ENCODE data around the gene TBC1D1. TPM values are rescaled to one million over a fixed set of nuclear protein-coding genes. Genes with fewer than 3 reads are reported as not detected.

Gene TBC1D1
- total RNA-seq, 1 donor from 2014 or later: 54.5 TPM

- no peaks in the 10 kb centered on the region for H3K9me3 Mint-ChIP-seq (ENCODE audit: unreplicated experiment)
- peaks cover 21% of the 10 kb centered on the region for H4K20me1 ChIP-seq (ENCODE audit: insufficient read depth, low read length)
- H3K9me3 ChIP-seq (ENCODE audit: insufficient read depth, low read depth, low read length): no peaks in the 10 kb centered on the region
- peak overlapping the region; percentile 1 for H3K27ac ChIP-seq (ENCODE audit: low read depth, low read length)
- peak overlapping the region; percentile 54 for H3K4me3 Mint-ChIP-seq (ENCODE audit: unreplicated experiment)
- no peaks in the 10 kb centered on the region for H3K27me3 Mint-ChIP-seq (ENCODE audit: low read depth, unreplicated experiment)
- H3K36me3 Mint-ChIP-seq (ENCODE audit: low read depth, unreplicated experiment): no peaks in the 10 kb centered on the region
- H3K4me2 ChIP-seq (ENCODE audit: low read length): peak overlapping the region; percentile 54
- H3K79me2 ChIP-seq (ENCODE audit: insufficient read depth, low read length): peaks cover 83% of the 10 kb centered on the region
- DNase-seq (ENCODE audit: low read depth) (peak; percentile 52), FAIRE-seq (peak; percentile 39)
- H3K4me3 ChIP-seq (ENCODE audit: insufficient read depth, low read depth, low read length): no peak overlapping the region
- peaks cover 23% of the 10 kb centered on the region for H3K4me1 ChIP-seq (ENCODE audit: insufficient read depth, low read length)
- H3K27ac Mint-ChIP-seq (ENCODE audit: unreplicated experiment): peak overlapping the region; percentile 7
- no peak overlapping the region for H3K9ac ChIP-seq (ENCODE audit: low read length)
- TF ChIP-seq CTCF (IDR thresholded peaks at IDR 0.05; ENCODE audit: insufficient read depth, low read depth, low read length) (no peak), EZH2 (IDR thresholded peaks at IDR 0.05; ENCODE audit: insufficient read depth, low read length) (no peak)
- no peaks in the 10 kb centered on the region for H3K27me3 ChIP-seq (ENCODE audit: insufficient read depth, low read length)
- no peak overlapping the region for H2AFZ ChIP-seq (ENCODE audit: low read depth, low read length)
- H3K4me1 Mint-ChIP-seq (ENCODE audit: low read depth, unreplicated experiment): peaks cover 25% of the 10 kb centered on the region
- H3K36me3 ChIP-seq (ENCODE audit: insufficient read depth, low read length): no peaks in the 10 kb centered on the region
Observed at GRCh38 chr4:37981844-37982720, 91.2 kb downstream of the TBC1D1 start.

GRCh38 chr4:37982736-37983135 is 91.9 kb downstream of the TBC1D1 start:
- Histone ChIP-seq H4K20me1 (ENCODE audit: insufficient read depth, low read length) (peaks cover 24% of the 10 kb centered on the region), H2AFZ (ENCODE audit: low read depth, low read length) (no peak overlapping the region), H3K9me3 (ENCODE audit: insufficient read depth, low read depth, low read length) (no peaks in the 10 kb centered on the region), H3K4me3 (ENCODE audit: insufficient read depth, low read depth, low read length) (no peak overlapping the region), H3K4me1 (ENCODE audit: insufficient read depth, low read length) (peaks cover 23% of the 10 kb centered on the region), H3K79me2 (ENCODE audit: insufficient read depth, low read length) (peaks cover 89% of the 10 kb centered on the region), H3K36me3 (ENCODE audit: insufficient read depth, low read length) (no peaks in the 10 kb centered on the region), H3K27ac (ENCODE audit: low read depth, low read length) (peak overlapping the region; percentile 1), H3K27me3 (ENCODE audit: insufficient read depth, low read length) (no peaks in the 10 kb centered on the region), H3K4me2 (ENCODE audit: low read length) (peak overlapping the region; percentile 54), H3K9ac (ENCODE audit: low read length) (no peak overlapping the region)
- no peak for TF ChIP-seq EZH2 (IDR thresholded peaks at IDR 0.05; ENCODE audit: insufficient read depth, low read length)
- no peak for TF ChIP-seq CTCF (IDR thresholded peaks at IDR 0.05; ENCODE audit: insufficient read depth, low read depth, low read length)
- FAIRE-seq (no peak), DNase-seq (ENCODE audit: low read depth) (no peak)
- no peaks in the 10 kb centered on the region for H3K27me3 Mint-ChIP-seq (ENCODE audit: low read depth, unreplicated experiment)
- H3K4me1 Mint-ChIP-seq (ENCODE audit: low read depth, unreplicated experiment): peaks cover 25% of the 10 kb centered on the region
- H3K27ac Mint-ChIP-seq (ENCODE audit: unreplicated experiment): no peak overlapping the region
- H3K4me3 Mint-ChIP-seq (ENCODE audit: unreplicated experiment): no peak overlapping the region
- no peaks in the 10 kb centered on the region for H3K36me3 Mint-ChIP-seq (ENCODE audit: low read depth, unreplicated experiment)
- H3K9me3 Mint-ChIP-seq (ENCODE audit: unreplicated experiment): no peaks in the 10 kb centered on the region

GRCh38 chr4:37983951-37984350 is 93.1 kb downstream of the TBC1D1 start:
- Mint-ChIP-seq H3K36me3 (ENCODE audit: low read depth, unreplicated experiment) (no peaks in the 10 kb centered on the region), H3K4me1 (ENCODE audit: low read depth, unreplicated experiment) (peaks cover 23% of the 10 kb centered on the region), H3K9me3 (ENCODE audit: unreplicated experiment) (no peaks in the 10 kb centered on the region), H3K27me3 (ENCODE audit: low read depth, unreplicated experiment) (no peaks in the 10 kb centered on the region), H3K27ac (ENCODE audit: unreplicated experiment) (no peak overlapping the region), H3K4me3 (ENCODE audit: unreplicated experiment) (no peak overlapping the region)
- FAIRE-seq (peak; percentile 17), DNase-seq (ENCODE audit: low read depth) (no peak)
- no peak overlapping the region for H3K4me2 ChIP-seq (ENCODE audit: low read length)
- no peak overlapping the region for H3K4me3 ChIP-seq (ENCODE audit: insufficient read depth, low read depth, low read length)
- no peak overlapping the region for H2AFZ ChIP-seq (ENCODE audit: low read depth, low read length)
- no peak overlapping the region for H3K9ac ChIP-seq (ENCODE audit: low read length)
- peaks cover 35% of the 10 kb centered on the region for H4K20me1 ChIP-seq (ENCODE audit: insufficient read depth, low read length)
- peaks cover 89% of the 10 kb centered on the region for H3K79me2 ChIP-seq (ENCODE audit: insufficient read depth, low read length)
- peaks cover 14% of the 10 kb centered on the region for H3K4me1 ChIP-seq (ENCODE audit: insufficient read depth, low read length)
- H3K36me3 ChIP-seq (ENCODE audit: insufficient read depth, low read length): no peaks in the 10 kb centered on the region
- no peak overlapping the region for H3K27ac ChIP-seq (ENCODE audit: low read depth, low read length)
- no peaks in the 10 kb centered on the region for H3K27me3 ChIP-seq (ENCODE audit: insufficient read depth, low read length)
- no peaks in the 10 kb centered on the region for H3K9me3 ChIP-seq (ENCODE audit: insufficient read depth, low read depth, low read length)
- TF ChIP-seq CTCF (IDR thresholded peaks at IDR 0.05; ENCODE audit: insufficient read depth, low read depth, low read length): no peak
- no peak for TF ChIP-seq EZH2 (IDR thresholded peaks at IDR 0.05; ENCODE audit: insufficient read depth, low read length)

Data from astrocyte (in vitro differentiated cells and primary cell).